GM18511 (cell line): ENCODE results near the gene TTLL13.
"Not testable (repeated sequence)": the region's sequence is repeated elsewhere in the genome, so short reads cannot be mapped to it uniquely, and the experiment has no call there.

Source experiments
- ATAC-seq: cut with Tn5 transposase; IDR thresholded peaks from one replicate; pipeline ENCODE4 v1.9.1; 2021; ENCODE audit warnings: mild to moderate bottlenecking, moderate library complexity; ENCODE audit not compliant: unreplicated experiment

Gene TTLL13

DNA sequence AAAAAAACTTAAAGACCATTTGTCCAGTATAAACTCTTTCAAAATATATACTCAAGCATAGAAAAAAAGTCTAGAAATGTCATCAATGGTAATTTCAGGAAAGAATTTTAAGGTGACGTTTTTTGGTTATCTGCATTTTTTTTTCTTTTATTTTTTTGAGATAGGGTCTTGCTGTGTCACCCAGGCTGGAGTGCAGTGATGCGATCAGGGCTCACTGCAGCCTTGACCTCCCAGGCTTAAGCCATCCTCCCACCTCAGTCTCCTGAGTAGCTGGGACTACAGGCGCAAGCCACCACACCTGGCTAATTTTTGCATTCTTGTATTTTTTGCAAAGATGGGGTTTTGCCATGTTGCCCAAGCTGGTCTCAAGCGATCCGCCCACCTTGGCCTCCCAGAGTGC, 31.4 kb downstream of the TTLL13 start:
- ATAC-seq = not testable (repeated sequence)

DNA sequence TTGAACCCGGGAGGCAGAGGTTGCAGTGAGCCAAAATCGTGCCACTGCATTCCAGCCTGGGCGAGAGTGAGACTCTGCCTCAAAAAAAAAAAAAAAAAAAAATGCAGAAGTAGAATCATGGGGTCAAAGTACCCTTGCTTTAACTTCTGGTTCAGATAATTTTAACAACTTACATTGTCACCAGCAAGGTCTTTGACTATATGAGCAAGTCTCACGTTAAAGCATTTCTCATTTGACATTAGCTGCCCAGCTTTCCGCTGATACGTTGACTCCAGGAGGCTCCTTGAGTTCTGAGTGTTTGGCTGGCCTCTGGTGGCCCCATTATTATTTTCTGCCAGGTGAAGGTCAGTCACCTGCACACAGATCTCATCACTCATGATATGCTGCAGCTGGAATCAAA, 32.3 kb downstream of the TTLL13 start:
- ATAC-seq = not testable (repeated sequence)

- ATAC-seq = no peak
These were observed 37.3 kb downstream of the TTLL13 start for GRCh38 chr15:90286678-90287077.

DNA sequence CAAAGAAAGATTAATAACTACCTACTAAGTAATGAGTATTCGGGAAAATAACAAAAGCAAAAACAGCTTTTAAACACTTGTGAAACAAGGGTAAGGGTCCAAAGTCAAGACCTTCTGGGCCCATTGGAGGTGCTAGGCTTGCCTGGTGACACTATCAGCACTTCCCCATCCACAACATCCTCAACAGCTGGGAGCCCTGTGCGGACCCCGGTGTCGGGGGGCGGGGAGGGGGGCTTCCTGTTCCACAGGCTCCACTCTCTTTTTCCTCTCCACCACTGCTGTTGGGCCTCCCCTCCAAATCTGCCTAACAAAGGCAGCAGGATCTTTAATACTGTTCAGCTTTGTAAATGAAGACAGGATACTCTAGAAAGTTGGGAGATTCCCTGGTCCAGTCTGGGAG, 37.7 kb downstream of the TTLL13 start:
- ATAC-seq = no peak

DNA sequence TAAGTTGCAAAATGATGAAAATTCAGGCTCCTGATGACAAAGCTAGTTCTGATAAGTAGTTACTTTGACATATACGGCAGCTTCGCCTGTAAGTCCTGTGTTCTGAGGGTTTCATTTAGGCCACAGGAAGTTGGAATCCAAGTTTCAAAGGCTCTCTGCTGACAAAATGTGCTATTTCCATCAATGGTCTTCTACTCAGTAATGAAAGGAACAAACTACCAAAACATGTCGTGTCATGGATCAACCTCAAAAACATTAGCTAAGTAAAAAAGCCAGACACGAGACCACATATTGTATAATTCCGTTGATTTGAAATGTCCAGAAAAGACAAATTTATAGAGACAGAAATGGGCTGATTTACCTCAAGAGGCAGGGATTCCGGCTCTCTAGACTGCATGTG, 38.6 kb downstream of the TTLL13 start:
- no peak for ATAC-seq

DNA sequence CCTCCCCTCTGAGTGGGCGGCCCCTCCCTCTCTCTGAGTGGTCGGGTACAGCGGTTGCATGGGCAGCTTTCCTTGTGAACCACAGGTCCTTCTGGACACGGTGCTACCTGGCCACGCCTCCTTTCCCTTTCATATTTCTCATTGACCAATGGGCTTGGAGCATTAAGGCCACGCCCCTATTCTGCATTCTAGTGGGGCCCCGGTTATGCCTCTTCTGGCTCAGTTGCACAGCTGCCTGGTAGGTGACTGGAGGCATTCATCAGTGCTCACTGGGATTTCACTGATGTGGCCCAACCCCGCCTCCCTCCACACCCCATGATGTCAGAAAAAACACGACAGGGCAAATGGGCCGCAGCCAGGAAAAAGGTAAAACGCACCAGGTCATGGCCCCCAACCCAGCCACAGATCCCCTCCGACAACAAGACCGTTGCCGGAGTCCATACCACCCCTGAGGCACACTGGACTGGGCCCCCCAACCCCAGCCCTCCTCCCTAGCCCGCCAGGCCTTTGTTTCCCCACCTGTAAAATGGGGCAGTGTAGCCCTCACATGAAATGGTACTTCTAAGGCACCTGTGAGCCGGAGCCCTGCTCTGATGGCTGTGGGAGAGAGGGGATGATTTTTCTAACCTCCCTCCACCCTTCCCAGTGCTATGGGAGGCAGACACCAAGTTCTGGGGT, 42.5 kb downstream of the TTLL13 start:
- no peak for ATAC-seq

GRCh38 chr15:90293040-90293810, 43.9 kb downstream of the TTLL13 start:
- ATAC-seq = not testable (repeated sequence)

DNA sequence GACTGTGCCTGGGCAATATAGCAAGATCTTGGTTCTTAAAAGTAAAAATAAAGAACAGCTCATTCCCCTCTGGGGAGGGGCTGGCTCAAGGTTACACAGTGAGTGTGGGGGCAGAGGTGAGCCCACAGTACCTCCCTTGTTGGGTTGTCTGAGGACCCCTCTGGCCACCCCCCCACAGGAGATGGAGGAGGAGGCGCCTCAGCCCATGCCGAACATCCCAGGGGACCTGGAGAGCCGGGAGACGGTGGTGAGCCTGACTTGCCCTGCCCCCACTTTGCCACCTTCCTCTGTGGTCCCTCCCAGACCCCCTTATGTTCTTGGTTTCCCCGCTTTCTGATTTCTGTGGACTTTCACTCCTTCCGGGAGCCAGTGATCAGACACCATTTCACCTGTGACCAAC, 44.8 kb downstream of the TTLL13 start:
- no peak for ATAC-seq

- no peak for ATAC-seq
These were observed 45.4 kb downstream of the TTLL13 start for GRCh38 chr15:90294601-90295269.

GRCh38 chr15:90295270-90295648, 45.9 kb downstream of the TTLL13 start:
- ATAC-seq = no peak

GRCh38 chr15:90296316-90296884, 47.0 kb downstream of the TTLL13 start:
- not testable (repeated sequence) for ATAC-seq

DNA sequence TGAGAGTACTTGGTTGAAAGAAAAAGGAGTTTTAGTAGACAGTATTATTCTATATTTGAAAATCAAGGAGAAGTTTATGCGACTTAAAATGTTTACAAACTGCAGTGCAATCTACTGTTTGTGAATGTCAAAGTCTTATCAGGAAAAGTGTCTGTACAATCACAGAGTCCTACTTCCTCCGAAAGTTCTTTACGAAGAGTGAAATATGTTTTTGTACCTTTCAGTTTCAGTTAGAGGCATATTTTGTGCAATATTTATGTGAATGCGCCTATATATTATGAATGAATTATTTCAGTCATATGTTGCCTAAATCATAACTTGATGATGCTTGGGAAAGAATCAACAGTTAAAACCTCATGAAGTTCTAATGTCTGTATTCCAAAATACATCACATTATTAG, 47.7 kb downstream of the TTLL13 start:
- no peak for ATAC-seq

DNA sequence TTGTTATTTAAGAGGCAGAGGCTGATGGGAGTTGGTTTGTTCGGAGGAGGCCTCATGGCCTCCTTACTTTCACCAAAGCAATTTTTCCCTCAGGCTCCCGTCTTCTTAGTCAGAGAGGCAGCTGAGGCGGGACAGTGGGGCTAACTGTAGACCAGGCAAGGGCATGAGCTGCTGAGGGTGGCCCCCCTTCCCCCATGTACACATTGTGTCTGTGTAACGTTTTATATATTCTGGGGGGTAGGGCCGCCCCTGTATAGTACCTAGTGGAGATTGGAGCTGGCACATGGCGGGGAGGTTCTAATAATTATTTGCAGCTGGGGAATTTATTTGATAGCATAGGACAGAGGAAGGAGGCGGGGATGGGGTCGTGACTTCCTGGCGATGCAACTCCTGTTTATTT, 51.2 kb downstream of the TTLL13 start:
- ATAC-seq = no peak

DNA sequence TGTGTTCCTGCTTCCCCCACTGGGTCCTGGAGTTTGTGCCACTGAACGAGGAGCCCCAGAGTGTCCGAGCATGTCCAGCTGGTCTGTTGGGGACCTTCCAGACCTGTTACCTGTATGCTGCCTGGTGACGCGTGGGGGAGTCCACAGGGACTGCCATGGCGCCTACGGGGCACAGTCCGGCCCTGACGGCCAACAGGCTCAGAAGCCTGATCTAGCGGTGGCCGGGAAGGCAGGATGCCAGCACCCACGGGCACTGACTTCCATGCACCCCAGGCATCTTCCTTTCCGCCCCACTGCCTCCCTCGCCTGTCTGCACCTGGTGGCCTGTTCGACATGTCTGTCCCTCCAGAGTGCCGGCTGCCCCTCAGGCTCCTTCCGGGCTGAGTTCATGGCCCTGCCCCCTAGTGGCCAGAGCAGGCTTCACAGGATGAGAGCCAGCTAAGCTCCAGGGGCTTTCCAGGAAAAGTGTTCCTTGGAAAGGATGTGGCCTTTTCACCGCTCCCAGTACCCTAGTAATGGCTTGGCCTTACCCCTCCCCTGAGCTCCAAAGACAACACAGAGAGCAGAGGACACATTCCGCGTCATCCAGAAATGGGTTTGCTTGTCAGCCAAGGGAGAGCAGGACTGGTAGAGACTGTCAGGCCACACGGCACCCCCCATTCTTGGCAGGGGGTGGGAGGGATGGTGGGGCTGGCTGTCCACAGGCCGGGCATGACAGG, 51.8 kb downstream of the TTLL13 start:
- ATAC-seq = no peak

DNA sequence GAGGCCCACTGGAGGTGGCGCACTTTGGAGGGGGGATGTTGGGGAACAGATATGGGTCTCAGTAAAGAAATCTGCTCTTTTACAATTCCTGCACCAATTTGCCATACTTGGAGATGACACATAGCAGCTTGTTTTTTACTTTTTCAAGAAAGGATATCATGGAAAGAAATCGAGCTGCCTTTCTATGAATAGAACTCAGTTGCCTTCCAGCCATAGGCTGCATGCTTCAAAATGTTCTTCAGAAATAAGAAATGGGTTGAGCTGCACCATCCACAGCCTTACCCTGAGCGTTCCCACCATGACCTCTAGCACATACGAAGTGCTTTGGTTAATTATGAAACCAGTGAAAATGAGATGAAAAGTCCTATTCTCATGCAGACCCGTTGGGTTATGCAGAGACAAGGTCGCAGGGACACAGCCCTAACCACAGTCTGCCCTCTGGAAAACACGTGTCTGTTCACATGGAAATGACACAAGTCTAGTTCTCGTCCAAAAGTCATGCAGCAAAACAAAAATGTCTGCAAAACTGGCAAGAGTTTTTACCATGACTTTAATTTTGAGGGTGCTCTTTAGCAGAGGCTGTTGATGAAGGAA, 52.4 kb downstream of the TTLL13 start:
- ATAC-seq = no peak

DNA sequence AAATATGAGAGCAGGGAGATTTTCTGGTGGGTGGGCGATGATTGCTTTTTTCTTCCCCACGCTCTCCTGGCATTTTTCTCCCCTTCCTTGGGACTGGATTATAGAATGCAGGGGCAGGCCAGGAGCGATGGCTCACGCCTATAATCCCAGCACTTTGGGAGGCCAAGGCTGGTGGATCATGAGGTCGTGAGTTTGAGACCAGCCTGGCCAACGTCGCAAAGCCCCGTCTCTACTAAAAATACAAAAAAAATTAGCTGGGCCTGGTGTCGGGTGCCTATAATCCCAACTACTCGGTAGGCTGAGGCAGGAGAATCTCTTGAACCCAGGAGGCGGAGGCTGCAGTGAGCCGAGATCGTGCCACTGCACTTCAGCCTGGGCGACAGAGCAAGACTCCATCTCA, 56.0 kb downstream of the TTLL13 start:
- ATAC-seq = not testable (repeated sequence)

- ATAC-seq = no peak
These were observed 56.6 kb downstream of the TTLL13 start for GRCh38 chr15:90305932-90306331.

- ATAC-seq = peak; percentile 83
These were observed 57.2 kb downstream of the TTLL13 start for GRCh38 chr15:90306560-90306959.

GRCh38 chr15:90307661-90308060, 58.3 kb downstream of the TTLL13 start:
- ATAC-seq = no peak

DNA sequence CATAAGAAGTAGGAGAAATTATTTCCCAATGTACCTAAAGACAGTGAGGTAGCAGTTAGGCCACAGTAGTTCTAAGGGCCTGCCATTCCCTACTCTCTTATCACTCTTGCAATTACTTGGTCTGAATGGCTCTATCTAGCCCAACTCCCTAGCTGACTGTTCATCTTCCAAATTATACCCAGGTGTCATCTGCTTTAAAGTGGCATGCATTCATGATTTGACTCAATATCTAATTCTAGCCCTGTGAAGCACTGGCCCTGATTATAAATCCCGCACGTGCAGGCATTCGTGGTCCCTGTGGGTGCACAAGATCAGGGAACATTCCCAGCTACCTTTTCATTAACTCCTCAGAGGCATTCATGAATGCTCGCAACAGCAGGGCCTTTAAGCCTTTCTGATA, 59.7 kb downstream of the TTLL13 start:
- no peak for ATAC-seq
